ENCODE results near the gene SLC38A11.

SLC38A11 gene

DNA sequence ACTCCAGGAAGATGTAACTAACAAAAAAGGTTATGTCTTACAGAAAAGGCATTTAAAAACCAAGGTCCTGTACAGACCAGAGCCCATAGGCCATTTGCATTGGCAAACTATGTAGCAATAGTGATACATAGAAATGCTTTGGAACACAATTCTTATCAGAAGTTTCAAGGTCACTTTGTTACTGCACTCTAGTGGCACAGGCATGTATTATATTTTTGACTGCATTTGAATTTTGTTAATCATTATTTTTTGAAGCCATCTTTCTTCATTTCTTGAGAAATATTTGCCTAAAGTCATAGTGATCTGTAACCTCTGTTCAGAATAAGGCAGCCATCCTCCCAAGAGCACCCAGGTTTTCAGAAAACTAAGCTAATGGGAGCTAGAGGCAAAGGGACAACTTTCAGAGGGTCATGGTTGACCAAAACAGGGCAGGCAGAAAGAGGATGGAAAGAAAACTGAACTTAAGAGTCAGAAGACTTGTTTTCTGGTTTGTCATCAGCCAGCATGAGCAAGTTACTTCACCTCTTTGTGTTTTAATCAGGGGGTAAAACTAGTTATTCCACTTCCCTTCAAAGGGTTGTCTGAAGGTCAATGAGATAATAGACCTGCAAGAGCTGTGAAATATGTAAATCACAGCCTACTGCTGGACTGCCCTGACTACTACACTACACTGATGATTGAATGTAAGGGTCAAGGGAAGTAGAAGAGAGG is 41.5 kb downstream of the SLC38A11 start:
- ATAC-seq: no peak
- DNase-seq: no peak

- no peak for ATAC-seq
- no peak for DNase-seq
These were observed 42.3 kb downstream of the SLC38A11 start for GRCh38 chr2:164913011-164913410.

- ATAC-seq (no peak), DNase-seq (no peak)
These were observed 43.5 kb downstream of the SLC38A11 start for GRCh38 chr2:164911832-164912231.

- ATAC-seq: peak; percentile 23
- no peak for DNase-seq
These were observed 45.0 kb downstream of the SLC38A11 start for GRCh38 chr2:164910101-164910899.

- DNase-seq (no peak), ATAC-seq (no peak)
These were observed 48.4 kb downstream of the SLC38A11 start for GRCh38 chr2:164906947-164907346.

DNA sequence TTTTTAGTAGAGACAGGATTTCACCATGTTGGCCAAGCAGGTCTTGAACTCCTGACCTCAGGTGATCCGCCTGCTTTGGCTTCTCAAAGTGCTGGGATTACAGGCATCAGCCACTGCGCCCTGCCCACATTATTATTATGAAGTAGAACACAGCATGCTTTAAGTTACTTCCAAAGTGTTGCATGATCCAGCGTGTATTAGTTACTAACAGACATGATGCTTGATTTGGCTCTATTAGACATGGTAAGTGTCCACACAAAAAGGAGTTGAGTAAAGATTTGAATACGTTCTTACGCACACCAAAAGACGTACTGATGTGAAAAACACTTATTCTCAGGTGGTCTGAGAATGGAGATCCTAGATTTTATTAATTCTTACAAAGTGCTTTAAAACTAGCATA is 50.0 kb downstream of the SLC38A11 start:
- no peak for DNase-seq
- no peak for ATAC-seq

DNA sequence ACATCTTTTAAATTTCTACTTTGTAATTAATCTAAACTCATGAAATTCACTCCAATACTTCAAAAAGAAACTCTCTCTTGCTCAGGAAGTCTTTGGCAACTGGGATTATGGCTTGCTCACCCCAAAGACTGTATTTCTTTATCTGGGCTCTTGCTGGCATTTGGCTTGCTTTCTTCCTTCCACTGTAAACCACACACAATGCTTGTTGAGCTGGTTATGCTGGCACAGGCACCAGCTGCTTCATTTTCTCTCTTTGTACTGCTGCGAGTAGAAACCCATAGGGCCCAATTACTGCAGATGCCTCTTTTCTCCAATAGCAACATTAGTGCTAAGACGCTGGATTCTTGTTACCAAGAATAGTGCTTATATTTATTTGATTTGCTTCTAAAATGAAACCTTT is 51.4 kb downstream of the SLC38A11 start:
- ATAC-seq (no peak), DNase-seq (no peak)

- ATAC-seq (no peak), DNase-seq (no peak)
These were observed 52.1 kb downstream of the SLC38A11 start for GRCh38 chr2:164903204-164903603.

- DNase-seq: no peak
- ATAC-seq: no peak
These were observed 56.2 kb downstream of the SLC38A11 start for GRCh38 chr2:164899121-164899520.

- no peak for ATAC-seq
- DNase-seq: no peak
These were observed 56.9 kb downstream of the SLC38A11 start for GRCh38 chr2:164898475-164898874.

GRCh38 chr2:164897469-164898260 is 57.7 kb downstream of the SLC38A11 start:
- no peak for DNase-seq

DNA sequence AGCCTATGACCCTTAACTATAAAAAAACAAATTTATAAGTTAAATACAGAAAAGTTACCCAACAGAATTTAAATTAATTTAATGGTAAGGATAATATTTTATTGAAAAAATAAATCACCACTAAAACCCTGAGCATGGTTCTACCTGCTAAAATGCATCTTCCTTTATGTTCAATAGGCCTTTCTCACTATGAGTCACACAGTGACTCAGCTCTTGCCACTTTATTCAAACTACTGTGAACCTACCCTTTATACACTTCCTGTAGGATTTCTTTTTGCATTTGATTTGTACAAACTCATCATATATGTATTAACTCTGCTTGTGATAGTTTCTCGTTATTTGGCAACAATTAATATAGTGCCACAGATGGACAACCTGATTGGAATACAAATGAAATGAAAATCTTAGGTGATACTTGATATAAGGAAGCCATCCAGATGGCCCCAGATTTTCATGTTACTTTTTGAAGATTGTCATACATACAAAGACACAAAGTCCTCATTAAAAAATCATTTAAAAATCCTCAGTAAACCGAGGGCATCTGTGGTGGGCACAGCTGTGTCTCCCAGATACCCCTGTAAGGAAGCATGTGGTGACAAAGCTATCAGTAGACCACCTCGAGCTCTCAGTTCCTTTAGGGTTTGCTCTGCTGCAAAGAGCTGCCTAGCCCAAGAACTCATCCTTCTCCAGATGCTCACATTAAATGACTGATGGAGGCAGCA is 58.5 kb downstream of the SLC38A11 start:
- ATAC-seq (peak; percentile 76), DNase-seq (no peak)

More at GRCh38 chr2:164897469-164898260, 57.7 kb downstream of the SLC38A11 start:
- ATAC-seq: no peak

- no peak for ATAC-seq
- no peak for DNase-seq
These were observed 59.1 kb downstream of the SLC38A11 start for GRCh38 chr2:164896226-164896625.

DNA sequence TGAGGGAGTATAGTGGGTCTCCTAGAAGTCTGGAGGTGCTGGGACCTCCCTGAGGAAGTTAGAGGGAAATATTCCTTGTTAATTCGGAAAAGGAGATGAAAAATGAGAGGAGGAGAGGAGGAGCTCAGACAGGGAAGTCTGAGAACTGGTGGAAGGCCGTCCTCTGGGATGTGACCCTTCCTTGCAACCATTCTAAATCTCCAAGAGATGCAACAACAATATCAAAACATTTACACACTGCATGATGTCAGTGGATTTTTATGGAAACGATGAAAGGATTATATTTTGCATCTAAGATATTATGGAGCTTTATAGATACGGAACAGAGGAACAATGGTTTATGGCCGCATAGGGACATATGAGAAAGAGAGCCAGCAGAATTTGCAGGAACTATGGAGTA is 63.9 kb downstream of the SLC38A11 start:
- DNase-seq: no peak
- no peak for ATAC-seq

DNA sequence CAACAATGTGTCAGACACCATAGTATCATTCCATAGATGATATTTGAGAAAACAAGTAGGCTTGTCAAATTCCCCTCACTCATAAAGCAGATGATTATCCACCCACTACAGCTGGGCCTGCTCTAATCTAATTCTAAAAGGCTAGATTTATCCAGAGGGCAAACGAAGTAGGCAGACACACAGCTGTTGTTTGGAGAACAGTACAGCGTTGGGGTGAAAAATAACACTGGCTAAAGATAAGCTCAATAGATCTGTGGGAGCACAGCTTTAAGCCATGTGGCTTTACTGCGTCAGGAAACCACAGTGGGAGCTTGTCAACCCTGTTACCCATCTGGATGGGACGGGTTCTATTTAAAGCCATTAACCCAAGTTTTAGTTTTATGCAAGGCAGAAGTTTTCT is 64.8 kb downstream of the SLC38A11 start:
- DNase-seq (no peak), ATAC-seq (no peak)

DNA sequence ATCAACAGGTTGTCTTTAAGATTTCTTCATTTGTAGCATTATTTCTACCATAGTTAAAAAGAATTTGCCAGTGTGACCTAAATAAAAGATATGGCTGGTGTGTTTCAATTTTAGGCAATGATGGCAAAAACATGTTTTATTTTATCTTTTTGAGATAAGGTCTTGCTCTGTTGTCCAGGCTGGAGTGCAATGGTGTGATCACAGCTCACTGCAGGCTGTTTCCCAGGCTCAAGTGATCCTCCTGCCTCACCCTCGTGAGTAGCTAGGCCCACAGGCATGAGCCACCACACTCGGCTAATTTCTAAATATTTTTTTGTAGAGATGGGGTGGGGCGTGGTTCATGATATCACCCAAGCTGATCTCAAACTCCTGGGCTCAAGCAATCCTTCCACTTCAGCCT is 66.7 kb downstream of the SLC38A11 start:
- DNase-seq (no peak), ATAC-seq (no peak)

GRCh38 chr2:164887434-164888144 is 67.7 kb downstream of the SLC38A11 start:
- no peak for ATAC-seq
- no peak for DNase-seq

DNA sequence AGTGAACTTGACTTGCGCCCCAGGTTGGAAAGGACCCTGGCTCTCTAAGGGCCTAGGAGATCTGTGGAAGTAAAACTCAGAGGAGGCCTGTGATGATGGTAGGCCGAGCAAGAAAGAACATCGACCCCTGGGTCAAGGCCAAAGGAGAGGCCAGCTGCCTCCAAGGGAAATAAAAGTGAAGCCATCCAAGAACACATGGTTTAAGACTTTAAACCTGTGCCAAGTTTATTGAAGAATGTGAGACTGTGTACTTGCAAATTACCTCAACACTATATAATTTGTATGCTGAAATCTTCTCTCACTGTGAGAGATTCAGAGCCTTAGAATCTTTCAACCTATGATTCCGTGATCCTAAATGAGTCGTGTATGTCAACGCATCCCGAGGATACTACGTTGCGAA is 73.0 kb downstream of the SLC38A11 start:
- ATAC-seq: no peak
- DNase-seq: no peak

GRCh38 chr2:164881524-164881923 is 73.8 kb downstream of the SLC38A11 start:
- ATAC-seq (no peak), DNase-seq (no peak)

- ATAC-seq: no peak
- no peak for DNase-seq
These were observed 75.3 kb downstream of the SLC38A11 start for GRCh38 chr2:164879901-164880535.

GRCh38 chr2:164877927-164878326 is 77.4 kb downstream of the SLC38A11 start:
- ATAC-seq: no peak
- no peak for DNase-seq

Data from stimulated activated naive CD8-positive, alpha-beta T cell treated with anti-CD3 and anti-CD28 coated beads, Interleukin-15, Interleukin-2, amounts not matched to agents 100 U/mL and 50 U/mL, for 24 hours (primary cell).